Transverse colon (tissue), 4 donors: Measurements from ENCODE around the gene CNTRL. TPM values are rescaled to one million over a fixed set of nuclear protein-coding genes. Genes with fewer than 3 reads are reported as not detected.

Source experiments
- DNase-seq: peaks from one replicate; pipeline ENCODE4 v3.0.0-alpha.2; 2019
- H3K27ac ChIP-seq, 4 donors: fragments of 200-600 bp; sonication (generic); 2 replicates each; pipeline ENCODE4 v1.5.1; 2016 to 2018; ENCODE audit warnings: inconsistent platforms in 4 of 4
- H3K27me3 ChIP-seq: fragments of 200-600 bp; sonication (generic); 2 replicates; pipeline ENCODE4 v1.5.1; 2017; ENCODE audit warnings: inconsistent platforms
- H3K36me3 ChIP-seq, 4 donors: fragments of 200-600 bp; sonication (generic); 2 replicates each; pipeline ENCODE4 v1.5.1; 2017 to 2019; ENCODE audit warnings: inconsistent platforms in 4 of 4
- H3K4me1 ChIP-seq, 4 donors: fragments of 200-600 bp; sonication (generic); 2 replicates each; pipeline ENCODE4 v1.5.1; 2017 to 2020; ENCODE audit warnings: inconsistent platforms in 4 of 4
- H3K4me3 ChIP-seq, 4 donors: fragments of 200-600 bp; sonication (generic); 1 replicate in 1 of 4; 2 replicates in 3 of 4; pipeline versions ENCODE4 v1.5.1 to v1.6.1; 2017 to 2019; ENCODE audit warnings: inconsistent platforms in 4 of 4
- H3K9me3 ChIP-seq, 2 donors: fragments of 200-600 bp; sonication (generic); 2 replicates each; pipeline ENCODE4 v1.5.1; 2017 to 2019; ENCODE audit warnings: inconsistent platforms in 2 of 2
- CTCF ChIP-seq, 5 experiments: fragments of 200-600 bp in 3 of 5; fragments of 450-650 bp in 2 of 5; sonication (generic) in 3 of 5; IDR thresholded peaks; 1 replicate in 2 of 5; 2 replicates in 3 of 5; pipeline ENCODE4 v1.5.1; 2016 to 2017; ENCODE audit warnings: antibody characterized with exemption in 5 of 5, inconsistent platforms in 3 of 5, mild to moderate bottlenecking in 2 of 5, moderate library complexity in 1 of 5
- EP300 ChIP-seq: sonication (generic); formaldehyde crosslinking; IDR thresholded peaks from one replicate; pipeline ENCODE4 v1.6.1; 2017; ENCODE audit warnings: antibody characterized with exemption, low read depth
- POLR2A ChIP-seq: fragments of 450-650 bp; IDR thresholded peaks from one replicate; pipeline ENCODE4 v1.6.1; 2016; ENCODE audit warnings: antibody characterized with exemption, mild to moderate bottlenecking, moderate library complexity
- POLR2AphosphoS5 ChIP-seq, 3 donors: sonication (generic); formaldehyde crosslinking; IDR thresholded peaks; one replicate each; pipeline ENCODE4 v1.6.1; 2016; ENCODE audit warnings: antibody characterized with exemption in 3 of 3
- WGBS, 2 donors: methylation state at CpG; one replicate each; pipeline ENCODE4 v1.1.5; 2018; ENCODE audit warnings: low coverage in 1 of 2; 5-methylcytosine and 5-hydroxymethylcytosine counted together
- in situ Hi-C, 4 donors: fragments of 200-750 bp; cut with MboI; loops; one replicate each; pipeline versions ENCODE4 v1.15.0 to v1.15.1; 2017; ENCODE audit warnings: low sequenced_read_pairs in 3 of 4, low pct_ligation_motif_present in 1 of 4, low pct_unique_long_range_greater_than_20kb in 1 of 4
- intact Hi-C: fragments of 100-400 bp; cut with DNase I; formaldehyde crosslinking; loops from one replicate; pipeline ENCODE4 v1.15.1; 2023; ENCODE audit warnings: low total_unique reads
- total RNA-seq, 4 donors: library from RNA; depleted of rRNA; stranded (reverse); fragments of >200 nt; gene quantifications; one replicate each; pipeline ENCODE4 v1.1.0, GENCODE V29; 2016

Gene CNTRL
- total RNA-seq, 4 donors from 2014 or later, result 6.0 to 21.3 (median 11.2) TPM

- in situ Hi-C loops, result loop anchor here (5.0 to 25.0 kb wide), 4 partner anchors 86 to 179 kb away; no protein-coding TSS in a partner anchor
- no peak for DNase-seq
- Histone ChIP-seq H3K4me3 (no peak overlapping the region), H3K27ac (no peak overlapping the region), H3K4me1 (peaks cover 0 to 1% (median 0%) of the 10 kb centered on the region in 4 donors), H3K36me3 (no peaks in the 10 kb centered on the region), H3K27me3 (no peaks in the 10 kb centered on the region), H3K9me3 (no peaks in the 10 kb centered on the region)
- intact Hi-C loops, result loop anchor here (5.0 kb wide), 1 partner anchor 179 kb away; no protein-coding TSS in a partner anchor
- WGBS, 2 donors, result 60 to 75% methylated on average over 2 to 8 of the region's 8 CpGs
- TF ChIP-seq EP300 (no peak), POLR2AphosphoS5 (IDR thresholded peaks at IDR 0.05) (no peak), CTCF (IDR thresholded peaks at IDR 0.05) (no peak), POLR2A (no peak)
These were observed 143.7 kb downstream of the CNTRL start for GRCh38 chr9:121218357-121219027.

- intact Hi-C loops (loop anchor here (5.0 kb wide), 1 partner anchor 178 kb away; no protein-coding TSS in a partner anchor), in situ Hi-C loops (loop anchor here (5.0 to 25.0 kb wide), 4 partner anchors 85 to 178 kb away; no protein-coding TSS in a partner anchor)
- Histone ChIP-seq H3K27ac (no peak overlapping the region), H3K4me3 (no peak overlapping the region), H3K9me3 (no peaks in the 10 kb centered on the region), H3K36me3 (no peaks in the 10 kb centered on the region), H3K27me3 (no peaks in the 10 kb centered on the region), H3K4me1 (no peaks in the 10 kb centered on the region)
- TF ChIP-seq POLR2A, result no peak
- no peak for TF ChIP-seq EP300
- no peak for TF ChIP-seq CTCF (IDR thresholded peaks at IDR 0.05)
- TF ChIP-seq POLR2AphosphoS5 (IDR thresholded peaks at IDR 0.05), result no peak
- no peak for DNase-seq
- WGBS, 2 donors, result 75 to 82% methylated on average over 1 to 3 of the region's 3 CpGs
These were observed 144.8 kb downstream of the CNTRL start for GRCh38 chr9:121219530-121219929.

- H3K36me3 ChIP-seq, result no peaks in the 10 kb centered on the region
- DNase-seq, result no peak
- H3K9me3 ChIP-seq, result no peaks in the 10 kb centered on the region
- intact Hi-C loops (loop anchor here (5.0 kb wide), 1 partner anchor 91 kb away; no protein-coding TSS in a partner anchor), in situ Hi-C loops (loop anchor here in 2 of 4 donors (25.0 kb wide), 1 partner anchor 91 kb away; no protein-coding TSS in a partner anchor)
- H3K27me3 ChIP-seq, result no peaks in the 10 kb centered on the region
- TF ChIP-seq CTCF (IDR thresholded peaks at IDR 0.05) (no peak), POLR2AphosphoS5 (IDR thresholded peaks at IDR 0.05) (no peak), POLR2A (no peak), EP300 (no peak)
- no peaks in the 10 kb centered on the region for H3K4me1 ChIP-seq
- H3K4me3 ChIP-seq, result no peak overlapping the region
- no peak overlapping the region for H3K27ac ChIP-seq
- WGBS, 2 donors, result 73 to 84% methylated on average over 8 to 13 of the region's 13 CpGs
These were observed 146.4 kb downstream of the CNTRL start for GRCh38 chr9:121220996-121221663.

- Histone ChIP-seq H3K27ac (no peak overlapping the region), H3K36me3 (no peaks in the 10 kb centered on the region), H3K27me3 (no peaks in the 10 kb centered on the region), H3K9me3 (no peaks in the 10 kb centered on the region), H3K4me3 (no peak overlapping the region), H3K4me1 (no peaks in the 10 kb centered on the region)
- DNase-seq, result no peak
- WGBS, 2 donors, result 97% methylated on average over 2 of the region's 2 CpGs; no CpG with 5 or more reads in 1 of the 2 donors
- intact Hi-C loops (loop anchor here (5.0 kb wide), 1 partner anchor 91 kb away; no protein-coding TSS in a partner anchor), in situ Hi-C loops (loop anchor here in 2 of 4 donors (25.0 kb wide), 1 partner anchor 91 kb away; no protein-coding TSS in a partner anchor)
- no peak for TF ChIP-seq CTCF (IDR thresholded peaks at IDR 0.05)
- no peak for TF ChIP-seq EP300
- no peak for TF ChIP-seq POLR2A
- TF ChIP-seq POLR2AphosphoS5 (IDR thresholded peaks at IDR 0.05), result no peak
These were observed 146.9 kb downstream of the CNTRL start for GRCh38 chr9:121221664-121222055.
